Hepatocyte (in vitro differentiated cells): ENCODE measurements around the gene CD40. TPM values are rescaled to one million over a fixed set of nuclear protein-coding genes. Genes with fewer than 3 reads are reported as not detected.

Experiments used
- DNase-seq: peaks from one replicate; pipeline ENCODE4 v3.0.0-alpha.2; 2016; ENCODE audit warnings: low spot score
- H2AFZ ChIP-seq: fragments of 200-600 bp; sonication (generic); 2 replicates; pipeline ENCODE4 v1.6.0; 2016; ENCODE audit warnings: antibody characterized with exemption, mild to moderate bottlenecking
- H3K27ac ChIP-seq: fragments of 200-600 bp; sonication (generic); 2 replicates; pipeline ENCODE4 v1.5.1; 2016; ENCODE audit warnings: mild to moderate bottlenecking
- H3K27me3 ChIP-seq: fragments of 200-600 bp; sonication (generic); 2 replicates; pipeline ENCODE4 v1.6.1; 2016
- H3K36me3 ChIP-seq: fragments of 200-600 bp; sonication (generic); replicated peaks from 2 replicates; pipeline ENCODE4 v1.5.1; 2016; ENCODE audit warnings: low read depth; ENCODE audit not compliant: insufficient read depth
- H3K4me1 ChIP-seq: fragments of 200-600 bp; sonication (generic); 2 replicates; pipeline ENCODE4 v1.5.1; 2016; ENCODE audit warnings: mild to moderate bottlenecking, moderate library complexity; ENCODE audit not compliant: insufficient read depth
- H3K4me2 ChIP-seq: fragments of 200-600 bp; sonication (generic); 2 replicates; pipeline ENCODE4 v1.6.0; 2016
- H3K4me3 ChIP-seq: fragments of 200-600 bp; sonication (generic); 2 replicates; pipeline ENCODE4 v1.5.1; 2016; ENCODE audit warnings: mild to moderate bottlenecking
- H3K79me2 ChIP-seq: fragments of 200-600 bp; sonication (generic); 2 replicates; pipeline ENCODE4 v1.6.0; 2017; ENCODE audit warnings: mild to moderate bottlenecking
- H3K9me2 ChIP-seq: fragments of 200-600 bp; sonication (generic); replicated peaks from 2 replicates; pipeline ENCODE4 v1.6.0; 2017; ENCODE audit warnings: mild to moderate bottlenecking; ENCODE audit not compliant: insufficient read depth
- H3K9me3 ChIP-seq: fragments of 200-600 bp; sonication (generic); 2 replicates; pipeline ENCODE4 v1.5.1; 2016; ENCODE audit warnings: low read depth, mild to moderate bottlenecking
- H4K20me1 ChIP-seq: fragments of 200-600 bp; sonication (generic); 2 replicates; pipeline ENCODE4 v1.6.0; 2016; ENCODE audit warnings: mild to moderate bottlenecking; ENCODE audit not compliant: insufficient read depth, poor library complexity, severe bottlenecking
- EZH2 ChIP-seq: fragments of 200-600 bp; sonication (generic); IDR thresholded peaks from 2 replicates; pipeline ENCODE4 v1.6.1; 2016; ENCODE audit warnings: antibody characterized with exemption, mild to moderate bottlenecking, borderline replicate concordance
- EZH2phosphoT487 ChIP-seq: fragments of 200-600 bp; sonication (generic); IDR thresholded peaks from one replicate; pipeline ENCODE4 v1.6.1; 2018; ENCODE audit warnings: antibody characterized with exemption, mild to moderate bottlenecking, low read depth, moderate library complexity; ENCODE audit not compliant: unreplicated experiment, severe bottlenecking
- WGBS: methylation state at CpG from one replicate; pipeline ENCODE4 v1.1.6; 2016; ENCODE audit warnings: low lambda C conversion rate; ENCODE audit errors: missing lambda C conversion rate; 5-methylcytosine and 5-hydroxymethylcytosine counted together
- polyA plus RNA-seq: library from polyadenylated mRNA; unstranded; fragments of >200 nt; fragmentation: Nextera tagmentation; extraction: Ambion mirVana; gene quantifications from 2 replicates; pipeline ENCODE4 v1.2.1, GENCODE V29; 2016
- total RNA-seq: library from RNA; depleted of rRNA; stranded (reverse); fragments of >200 nt; gene quantifications from 2 replicates; pipeline ENCODE4 v1.2.3, GENCODE V29; 2014
- TF ChIP-seq, protein P1 (sequence below): fragments of 200-600 bp; sonication (generic); IDR thresholded peaks from 2 replicates; pipeline ENCODE4 v1.5.1; 2016; ENCODE audit warnings: antibody characterized with exemption, mild to moderate bottlenecking; ENCODE audit not compliant: poor library complexity

The CD40 gene
- total and polyA plus RNA-seq, 2 experiments from 2014 or later: 3.2 to 8.0 TPM

DNA sequence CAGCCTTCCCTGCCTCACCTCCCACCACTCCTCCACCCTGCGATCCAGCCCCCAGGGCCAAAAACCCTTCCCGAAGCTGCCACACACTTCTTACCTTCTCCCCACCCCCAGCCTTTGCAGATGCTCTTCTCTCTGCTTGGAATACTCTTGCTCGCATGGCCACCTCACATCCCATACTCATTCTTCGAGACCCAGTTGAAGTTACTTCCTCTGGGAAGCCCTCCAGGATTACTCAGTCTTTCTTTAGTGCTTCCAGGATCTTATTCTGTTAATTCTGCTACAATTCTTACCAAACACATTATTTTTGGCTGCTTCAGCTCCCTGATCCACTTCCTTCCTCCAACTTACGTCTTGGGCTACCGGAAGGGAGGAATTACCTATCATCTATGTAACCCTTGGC lies 54.3 kb downstream of the CD40 start:
- H3K79me2 ChIP-seq: no peaks in the 10 kb centered on the region
- no peak overlapping the region for H3K4me2 ChIP-seq
- H3K4me1 ChIP-seq: no peaks in the 10 kb centered on the region
- H4K20me1 ChIP-seq: no peaks in the 10 kb centered on the region
- TF ChIP-seq EZH2 (no peak), EZH2phosphoT487 (no peak)
- TF ChIP-seq, protein P1, sequence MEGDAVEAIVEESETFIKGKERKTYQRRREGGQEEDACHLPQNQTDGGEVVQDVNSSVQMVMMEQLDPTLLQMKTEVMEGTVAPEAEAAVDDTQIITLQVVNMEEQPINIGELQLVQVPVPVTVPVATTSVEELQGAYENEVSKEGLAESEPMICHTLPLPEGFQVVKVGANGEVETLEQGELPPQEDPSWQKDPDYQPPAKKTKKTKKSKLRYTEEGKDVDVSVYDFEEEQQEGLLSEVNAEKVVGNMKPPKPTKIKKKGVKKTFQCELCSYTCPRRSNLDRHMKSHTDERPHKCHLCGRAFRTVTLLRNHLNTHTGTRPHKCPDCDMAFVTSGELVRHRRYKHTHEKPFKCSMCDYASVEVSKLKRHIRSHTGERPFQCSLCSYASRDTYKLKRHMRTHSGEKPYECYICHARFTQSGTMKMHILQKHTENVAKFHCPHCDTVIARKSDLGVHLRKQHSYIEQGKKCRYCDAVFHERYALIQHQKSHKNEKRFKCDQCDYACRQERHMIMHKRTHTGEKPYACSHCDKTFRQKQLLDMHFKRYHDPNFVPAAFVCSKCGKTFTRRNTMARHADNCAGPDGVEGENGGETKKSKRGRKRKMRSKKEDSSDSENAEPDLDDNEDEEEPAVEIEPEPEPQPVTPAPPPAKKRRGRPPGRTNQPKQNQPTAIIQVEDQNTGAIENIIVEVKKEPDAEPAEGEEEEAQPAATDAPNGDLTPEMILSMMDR: no peak
- no peak overlapping the region for H3K27ac ChIP-seq
- H3K9me2 ChIP-seq: no peaks in the 10 kb centered on the region
- no peaks in the 10 kb centered on the region for H3K36me3 ChIP-seq
- H3K4me3 ChIP-seq: no peak overlapping the region
- no peak overlapping the region for H2AFZ ChIP-seq
- no peaks in the 10 kb centered on the region for H3K9me3 ChIP-seq
- DNase-seq: no peak
- peaks cover 61% of the 10 kb centered on the region for H3K27me3 ChIP-seq
- WGBS: 80% methylated on average over 6 of the region's 6 CpGs

DNA sequence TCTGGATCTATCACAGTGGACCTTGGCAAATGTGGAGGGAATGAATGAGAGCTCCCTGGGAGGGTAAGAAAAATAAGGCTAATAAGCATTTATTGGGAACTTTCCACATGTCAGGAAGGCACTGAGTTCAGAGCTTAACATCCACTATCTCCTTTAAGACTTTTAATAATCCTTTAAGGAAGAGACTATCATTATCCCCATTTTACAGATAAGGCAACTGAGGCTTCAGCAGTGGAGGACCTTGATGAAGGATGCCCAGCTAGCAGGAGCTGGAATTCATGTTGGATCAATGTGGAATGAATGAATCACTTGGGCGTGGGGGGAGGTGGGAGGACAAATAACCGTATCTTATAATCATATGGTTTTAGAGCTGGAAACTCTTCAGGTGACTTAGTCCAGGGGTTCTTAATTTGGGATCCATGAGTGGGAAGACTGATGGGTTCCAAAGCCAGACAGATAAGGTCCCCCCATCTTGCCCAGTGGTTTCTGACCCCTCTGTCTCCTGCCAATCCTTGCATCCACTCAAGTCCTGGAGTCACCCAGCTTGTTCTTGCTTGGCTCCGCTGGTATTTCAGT lies 54.9 kb downstream of the CD40 start:
- WGBS: 70% methylated on average over 3 of the region's 3 CpGs
- H3K4me2 ChIP-seq: no peak overlapping the region
- no peak overlapping the region for H2AFZ ChIP-seq
- H3K27ac ChIP-seq: no peak overlapping the region
- H3K27me3 ChIP-seq: peaks cover 61% of the 10 kb centered on the region
- no peaks in the 10 kb centered on the region for H3K36me3 ChIP-seq
- no peak for DNase-seq
- no peaks in the 10 kb centered on the region for H3K9me3 ChIP-seq
- H4K20me1 ChIP-seq: no peaks in the 10 kb centered on the region
- H3K79me2 ChIP-seq: no peaks in the 10 kb centered on the region
- H3K4me1 ChIP-seq: no peaks in the 10 kb centered on the region
- no peaks in the 10 kb centered on the region for H3K9me2 ChIP-seq
- no peak overlapping the region for H3K4me3 ChIP-seq
- TF ChIP-seq EZH2 (no peak), EZH2phosphoT487 (no peak)
- TF ChIP-seq, protein P1: no peak

DNA sequence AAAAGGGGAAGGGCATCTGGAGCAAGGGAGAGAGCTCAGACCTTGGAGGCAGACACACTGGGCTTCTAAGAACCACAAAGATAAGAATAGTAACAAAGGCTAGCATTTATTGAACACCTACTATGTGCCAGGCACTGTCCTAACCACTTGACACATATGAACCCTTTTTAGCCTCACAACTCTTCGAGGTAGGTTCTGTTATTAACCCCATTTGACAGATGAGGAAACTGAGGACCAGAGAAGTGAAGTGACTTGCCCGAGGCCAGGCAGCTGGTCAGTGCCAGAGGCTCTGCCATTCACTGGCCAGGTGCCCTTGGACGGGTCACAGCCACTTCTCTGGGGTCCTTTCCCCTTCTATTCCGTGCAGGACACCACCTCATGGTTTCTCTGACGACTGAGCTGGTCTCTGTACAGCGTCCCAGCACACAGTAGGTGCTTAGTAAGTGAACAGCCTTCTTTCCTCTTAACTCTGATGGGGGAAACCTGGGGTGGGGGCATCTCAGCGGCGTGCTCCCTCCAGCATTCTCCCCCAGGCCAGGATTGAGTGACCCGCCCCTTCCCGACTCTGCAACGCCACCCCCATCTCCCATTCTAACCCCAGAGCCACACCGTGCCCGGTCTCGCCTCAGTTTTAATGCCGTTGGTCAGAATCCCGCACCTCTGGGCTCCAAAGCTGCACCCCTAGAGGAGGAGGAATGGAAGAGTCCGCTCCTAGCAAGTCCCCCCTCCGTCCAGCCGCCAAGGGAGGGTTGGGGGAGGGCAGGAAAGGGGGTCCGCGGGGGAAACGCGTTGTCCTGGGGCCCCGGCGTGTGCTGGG lies 55.7 kb downstream of the CD40 start:
- Histone ChIP-seq H3K27me3 (peaks cover 61% of the 10 kb centered on the region), H3K4me3 (no peak overlapping the region), H4K20me1 (no peaks in the 10 kb centered on the region), H3K4me2 (no peak overlapping the region), H3K79me2 (no peaks in the 10 kb centered on the region), H3K36me3 (no peaks in the 10 kb centered on the region), H3K9me3 (no peaks in the 10 kb centered on the region), H3K4me1 (no peaks in the 10 kb centered on the region), H2AFZ (no peak overlapping the region), H3K9me2 (no peaks in the 10 kb centered on the region), H3K27ac (no peak overlapping the region)
- no peak for DNase-seq
- WGBS: 47% methylated on average over 21 of the region's 25 CpGs
- no peak for TF ChIP-seq EZH2
- no peak for TF ChIP-seq EZH2phosphoT487
- TF ChIP-seq, protein P1: no peak
